ENCODE measurements around the gene ZNF444. TPM values are rescaled to one million over a fixed set of nuclear protein-coding genes. Genes with fewer than 3 reads are reported as not detected.

The ZNF444 gene
- total and polyA plus RNA-seq, 2 of the 8 experiments (the other 6 are each of a cell fraction or from before 2014, with no cell fraction given), result 49.5 to 54.5 TPM

- 87% methylated on average over 24 of the region's 27 CpGs; no CpG with 5 or more reads in 1 of the 2 experiments for WGBS, 2 experiments (ENCODE audit: extremely low coverage in 1 of 2, insufficient coverage in 1 of 2, insufficient read length in 1 of 2, insufficient replicate concordance in 2 of 2, low coverage in 1 of 2, low lambda C conversion rate in 2 of 2, missing lambda C conversion rate in 1 of 2)
Measured at GRCh38 chr19:56106397-56106849, 34.7 kb upstream of the ZNF444 start.

More at GRCh38 chr19:56106397-56106849, 34.7 kb upstream of the ZNF444 start:
- peak overlapping the region; percentile 40; the same call in 1 of the 2 replicates for H4K8ac ChIP-seq (ENCODE audit: extremely low read depth, insufficient read depth, low read length)
- peaks cover 26 to 88% of the 10 kb centered on the region in 2 experiments for H3K79me2 ChIP-seq (ENCODE audit: control insufficient read depth in 1 of 2, insufficient read depth in 2 of 2, low read length in 2 of 2)
- H2BK120ac ChIP-seq (replicated peaks; ENCODE audit: low read depth, low read length), result no peak overlapping the region
- no peak for FAIRE-seq
- peaks cover 10% of the 10 kb centered on the region for H3K79me1 ChIP-seq (ENCODE audit: low read depth, low read length)
- H3K56ac ChIP-seq (replicated peaks; ENCODE audit: insufficient read length, low read depth, low read length), result no peak overlapping the region
- CTCF ChIA-PET (ENCODE audit: partially characterized antibody), result interaction anchor here (1.2 to 2.6 kb wide), 5 partner anchors 12 to 68 kb away, joined by 3 to 12 read pairs (median 5); partner anchors contain the start of gene ZNF444
- no peak overlapping the region for H4K5ac ChIP-seq (ENCODE audit: insufficient read length, low read depth, low read length)
- no peak overlapping the region for H2BK15ac ChIP-seq (ENCODE audit: low read length)
- TF ChIP-seq GABPA (IDR thresholded peaks at IDR 0.05; ENCODE audit: borderline replicate concordance, insufficient read depth, low read length), result no peak
- no peak for TF ChIP-seq EP300 (IDR thresholded peaks at IDR 0.05; ENCODE audit: borderline replicate concordance in 1 of 2, low read depth in 2 of 2, low read length in 2 of 2)
- no peak overlapping the region for H3K4me3 ChIP-seq (ENCODE audit: extremely low read depth in 1 of 4, insufficient read depth in 2 of 4, low read depth in 3 of 4, low read length in 4 of 4)
- peaks cover 50 to 51% of the 10 kb centered on the region in 2 experiments for H4K20me1 ChIP-seq (replicated peaks in 1 of 2; ENCODE audit: control insufficient read depth in 1 of 2, insufficient read depth in 2 of 2, low read length in 2 of 2)
- H3K18ac ChIP-seq (ENCODE audit: extremely low read depth, low read length), result no peak overlapping the region
- no peak overlapping the region for H3K4me2 ChIP-seq (ENCODE audit: insufficient read depth in 1 of 2, low read depth in 2 of 2, low read length in 2 of 2)
- H2BK5ac ChIP-seq (ENCODE audit: low read depth, low read length), result 0 out of 2 replicates have a peak overlapping the region, but pooled peaks have one; percentile 35
- H3K9me3 ChIP-seq (ENCODE audit: insufficient read depth in 2 of 2, low read depth in 1 of 2, low read length in 1 of 2), result no peaks in the 10 kb centered on the region
- no peak for DNase-seq (ENCODE audit: low read depth in 1 of 2, low spot score in 2 of 2)
- no peak overlapping the region for H2AFZ ChIP-seq (ENCODE audit: low read length)
- H4K91ac ChIP-seq (replicated peaks; ENCODE audit: insufficient read length, low read length), result no peak overlapping the region
- H3K36me3 ChIP-seq (ENCODE audit: control insufficient read depth in 2 of 4, insufficient read depth in 4 of 4, low read length in 3 of 4), result peaks cover 2 to 6% (median 3%) of the 10 kb centered on the region in 4 experiments; a peak in 6 of 8 replicates
- H2AK5ac ChIP-seq (ENCODE audit: low read depth, low read length), result no peak overlapping the region
- POLR2A ChIA-PET (ENCODE audit: partially characterized antibody), result interaction anchor here (2.0 to 6.0 kb wide), 2 partner anchors 13 to 41 kb away, joined by 5 to 51 read pairs; partner anchors contain the start of gene ZNF787
- no peaks in the 10 kb centered on the region; a peak in 1 of 7 replicates for H3K27me3 ChIP-seq (replicated peaks in 1 of 4; ENCODE audit: control insufficient read depth in 3 of 4, extremely low read depth in 1 of 4, insufficient read depth in 3 of 4, low read length in 3 of 4)
- H2BK20ac ChIP-seq (ENCODE audit: low read length), result no peak overlapping the region
- H3K23ac ChIP-seq (ENCODE audit: insufficient read length), result no peak overlapping the region
- H2BK12ac ChIP-seq (ENCODE audit: low read depth, low read length), result no peak overlapping the region
- H3K14ac ChIP-seq (ENCODE audit: insufficient read length), result no peak overlapping the region
- no peaks in the 10 kb centered on the region for H3K23me2 ChIP-seq (ENCODE audit: low read depth, low read length)
- H3K9ac ChIP-seq (replicated peaks in 1 of 4; ENCODE audit: extremely low read depth in 1 of 4, low read depth in 3 of 4, low read length in 3 of 4), result no peak overlapping the region
- H3K4me1 ChIP-seq (replicated peaks in 1 of 4; ENCODE audit: control insufficient read depth in 3 of 4, insufficient read depth in 4 of 4, low read length in 3 of 4), result peaks cover 0 to 33% (median 23%) of the 10 kb centered on the region in 4 experiments; a peak in 6 of 7 replicates
- no peak overlapping the region for H3K27ac ChIP-seq (ENCODE audit: low read depth, low read length)
- no peak overlapping the region for H3K4ac ChIP-seq (replicated peaks; ENCODE audit: insufficient read length, low read depth, low read length)

Data from H1 (cell line).